AG20443 (cell line): ENCODE data around the gene STX8.
A peak's percentile ranks its signal among the peaks of the same experiment; 100 is the strongest.

Experiments
- DNase-seq: peaks from one replicate; pipeline ENCODE4 v3.0.0; 2012; ENCODE audit warnings: low spot score, mixed read lengths

STX8 gene

GRCh38 chr17:9226794-9227135 is 348.9 kb downstream of the STX8 start:
- DNase-seq = no peak

DNA sequence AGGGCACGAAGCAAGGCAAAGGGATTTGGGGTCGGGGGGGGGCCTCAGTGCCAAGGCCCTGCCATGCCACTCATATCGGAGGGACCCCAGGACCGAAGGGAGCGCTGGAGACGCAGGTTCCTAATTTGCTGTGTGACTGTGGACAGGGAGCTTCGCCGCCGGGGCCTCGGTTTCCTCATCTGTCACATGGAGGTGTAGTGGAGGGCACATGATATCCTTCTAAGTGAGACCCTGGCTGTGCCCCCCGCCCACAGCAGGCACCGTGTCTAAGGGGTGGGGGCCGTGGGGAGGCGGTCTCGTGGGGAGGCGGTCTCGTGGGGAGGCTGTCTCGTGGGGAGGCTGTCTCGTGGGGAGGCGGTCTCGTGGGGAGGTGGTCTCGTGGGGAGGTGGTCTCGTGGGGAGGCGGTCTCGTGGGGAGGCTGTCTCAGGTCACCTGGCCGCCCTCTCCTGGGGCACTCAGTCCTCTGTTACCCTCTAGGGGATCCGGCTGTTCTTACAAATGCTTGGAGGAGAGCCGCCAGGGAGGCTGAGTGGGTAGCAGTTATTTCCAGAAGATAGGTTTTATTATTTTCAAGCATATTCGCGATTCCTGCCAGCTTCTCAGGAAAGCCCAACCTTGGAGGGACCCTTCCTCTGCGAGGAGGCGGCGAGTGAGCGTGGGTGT is 349.4 kb downstream of the STX8 start:
- no peak for DNase-seq

GRCh38 chr17:9225305-9226101 is 350.1 kb downstream of the STX8 start:
- no peak for DNase-seq

- no peak for DNase-seq
Measured at GRCh38 chr17:9224485-9224884, 351.1 kb downstream of the STX8 start.

GRCh38 chr17:9223531-9223930 is 352.1 kb downstream of the STX8 start:
- no peak for DNase-seq

DNA sequence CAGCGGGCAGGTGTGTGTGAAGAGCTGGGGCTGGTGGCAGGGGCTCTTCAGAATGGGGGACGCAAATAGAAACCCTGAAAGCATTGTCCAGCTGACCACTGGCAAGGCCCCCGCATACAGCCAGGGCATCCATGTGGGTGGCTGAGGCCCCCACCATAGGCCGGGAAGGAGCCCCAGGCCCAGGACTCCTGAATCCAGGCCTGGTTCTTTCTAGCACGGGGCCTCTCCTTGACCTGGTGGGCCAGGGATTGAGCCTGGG is 353.8 kb downstream of the STX8 start:
- no peak for DNase-seq

GRCh38 chr17:9221147-9221921 is 354.3 kb downstream of the STX8 start:
- DNase-seq = no peak

DNA sequence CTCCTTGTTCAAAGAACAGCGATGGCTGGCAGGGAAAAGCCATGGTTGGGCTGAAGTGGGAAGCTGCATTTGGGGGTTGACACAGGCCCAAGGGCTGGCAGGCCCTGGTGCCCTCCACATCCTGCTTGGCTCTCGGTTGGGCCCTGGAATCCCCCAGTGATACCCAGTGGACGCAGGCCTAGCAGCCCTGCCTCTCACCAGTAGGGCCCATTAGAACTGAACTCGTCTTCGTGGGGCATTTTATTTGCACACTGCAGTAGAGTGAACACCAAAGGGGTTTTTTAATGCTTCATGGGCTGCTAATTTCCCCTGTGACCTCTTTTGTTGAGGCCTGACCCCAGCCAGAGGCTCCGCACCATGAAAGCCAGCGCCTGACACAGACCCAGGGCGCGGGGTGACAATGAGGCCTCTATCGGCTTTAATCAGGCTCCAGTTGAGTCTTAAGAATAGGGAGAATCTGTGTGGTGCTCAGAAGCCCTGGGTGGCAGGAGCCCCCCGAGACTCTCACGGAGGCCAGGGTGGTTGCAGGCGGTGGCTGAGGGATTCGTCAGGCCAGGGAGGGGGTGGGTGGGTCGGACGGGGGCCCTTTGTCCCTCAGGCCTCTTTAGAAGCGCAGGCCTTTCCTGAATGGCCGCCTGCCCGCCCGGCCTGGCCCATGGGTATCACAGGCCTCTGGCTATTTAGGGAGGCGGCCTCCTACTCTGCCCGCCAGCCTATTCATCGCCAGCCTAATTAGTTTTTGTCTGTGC is 355.0 kb downstream of the STX8 start:
- DNase-seq = no peak

DNA sequence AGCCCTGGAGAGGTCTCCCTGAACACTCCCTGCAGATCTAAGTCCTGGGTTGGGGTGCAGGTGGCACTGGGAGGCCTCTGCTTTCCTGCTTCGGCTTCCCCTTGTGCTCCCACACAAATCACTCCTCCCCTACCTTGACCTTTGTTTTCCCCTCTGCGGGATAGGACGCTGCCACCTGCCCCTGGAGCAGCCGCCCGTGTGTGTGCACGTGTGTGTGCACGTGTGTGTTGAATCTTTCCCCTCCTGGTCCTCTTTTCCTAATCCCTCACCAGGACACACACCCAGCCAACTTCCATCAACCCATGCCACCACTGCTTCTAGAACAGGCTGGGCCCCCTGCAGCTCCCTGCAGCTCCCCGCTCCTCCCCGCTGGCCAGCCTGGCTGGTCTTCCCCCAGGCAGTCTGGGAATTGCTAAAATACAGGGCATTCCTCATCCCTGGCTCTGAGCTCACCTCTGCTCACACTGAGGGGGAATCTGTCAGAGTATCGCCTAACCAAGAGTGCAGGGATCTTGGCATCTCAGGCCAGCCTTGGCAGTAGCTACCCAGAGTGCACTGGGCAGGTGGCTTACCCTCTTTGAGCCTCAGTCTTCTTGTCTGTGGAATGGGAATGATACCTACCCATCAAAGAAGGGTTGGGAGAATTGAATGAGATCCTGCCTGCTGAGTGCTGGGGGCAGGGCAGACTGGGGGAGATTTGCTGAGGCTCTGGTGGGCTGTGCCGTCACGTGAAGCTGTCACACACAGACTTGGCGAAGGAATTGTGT is 355.8 kb downstream of the STX8 start:
- DNase-seq = no peak

DNA sequence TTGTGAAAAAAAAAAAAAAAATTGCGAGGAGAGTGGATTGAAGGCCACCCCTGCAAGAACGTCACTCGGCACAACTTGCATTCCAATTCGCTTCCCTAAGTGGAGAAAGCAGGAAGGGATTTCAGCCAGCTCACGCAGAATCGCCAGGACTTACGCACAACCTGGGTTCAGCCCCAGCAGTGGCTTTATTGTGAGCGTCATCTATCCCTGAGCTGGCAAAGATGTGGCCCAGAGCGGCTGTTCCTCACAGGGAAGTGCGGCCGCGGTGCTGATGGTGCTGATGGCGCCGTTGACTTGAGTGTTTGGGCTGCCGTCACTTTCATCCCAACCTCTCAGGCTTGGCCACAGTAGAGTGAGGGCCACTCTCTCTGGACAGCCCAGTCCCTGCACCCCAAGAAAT is 356.7 kb downstream of the STX8 start:
- DNase-seq = no peak

DNA sequence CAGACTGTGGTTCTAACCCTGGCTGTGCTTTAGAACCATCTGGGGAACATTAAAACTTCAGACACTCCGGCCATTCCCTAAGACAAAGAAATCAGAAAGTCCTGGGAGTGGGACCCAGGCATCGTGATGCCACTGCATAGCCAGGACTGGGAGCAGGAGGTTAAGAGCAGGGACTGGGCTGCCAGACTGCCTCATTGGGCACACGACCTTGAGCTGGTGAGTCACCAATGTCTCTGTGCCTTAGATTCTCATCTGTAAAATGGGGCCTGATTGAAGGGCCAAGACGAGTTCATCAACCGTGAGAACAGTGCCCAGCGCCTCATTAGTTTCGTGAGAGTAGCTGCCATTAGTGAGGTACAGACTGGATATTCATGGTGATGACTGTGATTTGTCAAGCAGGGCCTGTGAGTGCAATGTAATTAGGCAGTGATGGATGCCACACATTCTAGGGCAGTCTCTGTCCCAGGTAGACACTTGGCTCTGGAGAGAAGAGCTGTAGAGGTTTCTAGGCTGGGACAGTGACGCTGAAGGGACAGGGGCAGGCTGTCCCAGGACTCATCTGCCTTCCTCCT is 357.5 kb downstream of the STX8 start:
- no peak for DNase-seq

GRCh38 chr17:9217151-9218056 is 358.2 kb downstream of the STX8 start:
- peak; percentile 81 for DNase-seq

- no peak for DNase-seq
Measured at GRCh38 chr17:9215465-9215864, 360.2 kb downstream of the STX8 start.

- DNase-seq = no peak
Measured at GRCh38 chr17:9213303-9213640, 362.3 kb downstream of the STX8 start.

DNA sequence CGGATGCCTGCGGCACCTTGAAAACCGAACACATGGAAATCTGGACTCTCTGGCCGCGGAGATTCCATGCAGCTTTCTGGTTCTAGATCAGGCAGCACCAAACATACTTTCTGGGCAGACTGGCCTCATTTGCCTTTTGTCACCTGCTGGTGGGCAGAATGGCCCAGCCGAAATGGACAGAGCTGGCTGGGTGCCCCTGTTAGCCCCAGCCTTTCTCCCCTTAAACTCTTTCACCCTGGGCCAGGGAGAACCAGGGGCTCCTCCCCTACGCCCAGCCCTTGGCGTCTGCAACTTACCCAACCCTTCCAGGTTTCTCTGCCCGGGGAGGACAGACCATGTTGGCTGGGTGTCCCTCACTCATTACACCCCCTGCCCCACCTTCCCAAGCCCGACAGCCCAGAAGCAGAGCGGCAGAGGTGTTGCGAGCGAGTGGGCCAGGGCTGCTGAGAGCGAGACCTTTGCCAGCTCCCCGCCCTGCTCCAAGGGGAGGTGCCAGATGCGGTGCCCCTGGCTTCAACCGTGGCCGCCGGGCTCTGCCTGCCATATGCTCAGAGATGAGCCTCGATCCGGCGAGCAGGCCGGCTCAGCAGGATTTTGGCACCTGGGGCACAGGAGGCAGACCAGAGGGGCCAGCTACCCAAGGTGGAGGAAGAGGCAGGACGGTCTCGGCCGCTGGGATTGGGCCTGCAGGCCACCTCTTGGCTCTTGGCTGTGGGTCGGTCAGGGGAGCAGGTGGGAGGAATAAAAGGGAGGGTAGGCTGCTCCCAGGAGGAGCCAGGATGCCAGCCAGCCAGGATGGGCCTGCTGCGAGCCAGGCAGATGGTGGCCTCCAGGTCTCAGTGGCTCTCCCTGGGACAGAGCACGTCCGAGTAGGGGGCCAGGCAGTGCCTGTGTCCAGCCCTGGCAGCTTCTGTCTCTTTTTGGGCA is 363.0 kb downstream of the STX8 start:
- DNase-seq = no peak

- no peak for DNase-seq
Measured at GRCh38 chr17:9211133-9211765, 364.4 kb downstream of the STX8 start.

- no peak for DNase-seq
Measured at GRCh38 chr17:9209781-9210370, 365.7 kb downstream of the STX8 start.

- no peak for DNase-seq
Measured at GRCh38 chr17:9209347-9209746, 366.3 kb downstream of the STX8 start.
